NK-92 (cell line): Measurements from ENCODE around the gene MRPS26.
"Not testable (repeated sequence)": the region's sequence is repeated elsewhere in the genome, so short reads cannot be mapped to it uniquely, and the experiment has no call there.

ENCODE experiments used
- DNase-seq: peaks from one replicate; lab custom pipeline; 2025; ENCODE audit not compliant: unreplicated experiment; lab: John Stamatoyannopoulos, UW

Gene MRPS26

DNA sequence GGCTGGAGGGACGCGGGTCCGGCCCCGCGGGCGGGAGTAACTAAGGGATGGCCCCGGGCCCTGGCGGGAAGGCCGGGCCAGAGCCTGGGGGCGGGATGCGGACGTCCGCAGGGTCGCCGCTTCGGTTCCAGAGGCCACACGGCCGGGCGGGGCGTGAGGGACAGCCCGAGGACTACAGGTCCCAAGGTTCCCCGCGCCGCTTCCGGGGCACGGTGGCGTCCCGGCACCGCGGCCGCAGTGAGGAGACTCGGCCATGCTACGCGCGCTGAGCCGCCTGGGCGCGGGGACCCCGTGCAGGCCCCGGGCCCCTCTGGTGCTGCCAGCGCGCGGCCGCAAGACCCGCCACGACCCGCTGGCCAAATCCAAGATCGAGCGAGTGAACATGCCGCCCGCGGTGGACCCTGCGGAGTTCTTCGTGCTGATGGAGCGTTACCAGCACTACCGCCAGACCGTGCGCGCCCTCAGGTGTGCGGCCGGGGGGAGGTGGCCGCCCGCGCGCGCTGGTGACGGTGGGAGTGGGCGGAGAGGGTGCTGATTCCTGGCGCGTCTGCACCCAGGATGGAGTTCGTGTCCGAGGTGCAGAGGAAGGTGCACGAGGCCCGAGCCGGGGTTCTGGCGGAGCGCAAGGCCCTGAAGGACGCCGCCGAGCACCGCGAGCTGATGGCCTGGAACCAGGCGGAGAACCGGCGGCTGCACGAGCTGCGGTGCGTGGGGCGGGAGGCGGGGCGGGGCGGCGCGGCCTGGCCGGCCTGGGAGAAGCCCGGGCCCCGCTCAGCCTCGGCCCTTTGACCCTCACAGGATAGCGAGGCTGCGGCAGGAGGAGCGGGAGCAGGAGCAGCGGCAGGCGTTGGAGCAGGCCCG lies at the start of gene MRPS26:
Gene MRPS26 (plus strand): TSS at position 237 of the 861 bp plus-strand sequence. CDS start 17 bp downstream, at position 254.
- DNase-seq = no peak

- DNase-seq = no peak
Measured at GRCh38 chr20:2998728-2999127, 47.1 kb upstream of the MRPS26 start.

DNA sequence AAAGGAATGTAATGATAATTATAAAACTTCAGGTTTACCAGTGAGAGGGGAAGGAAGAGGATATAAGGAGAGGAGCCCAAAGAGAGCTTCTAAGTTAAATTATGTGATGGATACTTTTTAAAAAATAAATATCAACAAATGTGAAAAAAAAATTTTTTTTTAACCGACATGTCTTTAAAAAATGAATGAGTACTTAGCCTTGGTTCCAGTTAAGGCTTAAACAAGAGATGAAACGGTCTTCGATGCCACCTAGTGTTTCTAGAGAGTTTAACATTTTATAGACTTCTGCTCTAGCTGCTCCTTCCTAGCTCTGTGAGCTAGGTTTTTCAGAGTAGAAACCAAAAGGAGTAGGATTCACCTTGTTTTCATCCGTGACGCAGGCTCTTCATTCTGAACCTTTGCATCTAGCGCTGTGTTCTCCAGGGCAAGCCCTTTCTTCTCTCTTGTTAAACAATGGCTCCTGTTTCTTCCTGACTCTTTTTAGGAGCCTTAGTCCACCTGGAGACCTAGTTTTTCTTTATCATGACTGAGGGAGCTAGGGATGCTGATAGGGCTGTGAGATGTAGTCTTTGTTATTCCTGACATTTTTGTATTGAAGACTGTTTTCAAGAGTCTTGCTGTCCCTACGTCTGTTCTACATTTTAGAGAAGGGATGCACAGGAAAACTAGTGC lies 44.9 kb upstream of the MRPS26 start:
- no peak for DNase-seq

- DNase-seq = no peak
Measured at GRCh38 chr20:3003416-3003815, 42.4 kb upstream of the MRPS26 start.

GRCh38 chr20:3010985-3011723 lies 34.7 kb upstream of the MRPS26 start:
- no peak for DNase-seq

DNA sequence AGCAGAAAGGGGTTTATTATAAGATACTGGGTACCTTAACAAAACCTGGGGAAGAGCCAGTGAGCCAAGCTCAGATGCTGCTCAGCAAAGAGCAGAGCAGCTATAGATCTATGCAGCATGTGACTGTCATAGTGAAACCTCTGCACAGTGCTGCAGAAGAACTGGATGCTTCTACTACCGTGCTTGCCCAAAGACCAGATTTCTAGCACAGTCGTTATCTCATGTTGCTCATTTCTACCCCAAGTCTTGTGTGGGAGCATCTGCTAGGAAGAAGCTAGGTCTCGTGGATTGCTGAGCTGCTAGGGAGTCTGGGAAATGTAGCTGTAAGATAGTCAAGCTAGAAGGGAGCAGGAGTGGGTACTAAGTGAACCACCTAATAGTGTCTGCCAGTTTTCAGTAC lies 34.1 kb upstream of the MRPS26 start:
- DNase-seq = no peak

GRCh38 chr20:3013771-3014170 lies 32.1 kb upstream of the MRPS26 start:
- no peak for DNase-seq

DNA sequence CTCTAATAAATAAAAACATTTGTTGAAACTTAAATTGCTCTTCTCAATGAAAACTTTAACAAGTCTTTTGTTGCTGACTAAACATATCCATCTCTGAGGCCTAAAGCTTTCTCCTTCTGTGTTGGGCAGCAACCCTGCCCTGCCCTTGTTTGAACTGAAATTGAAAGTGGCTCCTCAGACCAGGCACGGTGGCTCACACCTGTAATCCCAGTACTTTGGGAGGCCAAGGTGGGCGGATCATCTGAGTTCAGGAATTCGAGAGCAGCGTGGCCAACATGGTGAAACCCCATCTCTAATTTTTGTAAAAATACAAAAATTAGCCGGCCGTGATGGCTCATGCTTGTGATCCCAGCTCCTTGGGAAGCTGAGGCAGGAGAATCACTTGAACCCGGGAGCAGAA lies 31.7 kb upstream of the MRPS26 start:
- no peak for DNase-seq

GRCh38 chr20:3014662-3015061 lies 31.2 kb upstream of the MRPS26 start:
- no peak for DNase-seq

GRCh38 chr20:3015302-3015701 lies 30.6 kb upstream of the MRPS26 start:
- DNase-seq = not testable (repeated sequence)

- DNase-seq = no peak
Measured at GRCh38 chr20:3021327-3021726, 24.5 kb upstream of the MRPS26 start.

DNA sequence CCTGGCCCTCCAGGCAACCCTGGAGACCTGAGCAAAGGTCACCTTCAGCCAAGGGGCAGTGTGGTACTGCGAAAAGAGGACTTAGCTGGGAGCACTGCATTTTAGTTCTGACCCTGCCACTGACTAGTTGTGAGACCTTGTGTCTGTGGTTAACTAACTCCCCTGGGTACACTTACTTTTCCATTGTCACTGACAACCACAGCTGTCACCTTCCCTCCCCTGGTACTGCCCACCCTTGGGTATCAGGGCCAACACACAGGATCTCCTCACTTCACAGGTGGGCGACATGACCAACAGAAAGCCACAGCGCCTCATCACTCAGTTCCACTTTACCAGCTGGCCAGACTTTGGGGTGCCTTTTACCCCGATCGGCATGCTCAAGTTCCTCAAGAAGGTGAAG lies 24.1 kb upstream of the MRPS26 start:
- DNase-seq = no peak

- not testable (repeated sequence) for DNase-seq
Measured at GRCh38 chr20:3022559-3023490, 23.0 kb upstream of the MRPS26 start.

GRCh38 chr20:3027987-3028386 lies 17.9 kb upstream of the MRPS26 start:
- no peak for DNase-seq

- no peak for DNase-seq
Measured at GRCh38 chr20:3031524-3032147, 14.2 kb upstream of the MRPS26 start.

DNA sequence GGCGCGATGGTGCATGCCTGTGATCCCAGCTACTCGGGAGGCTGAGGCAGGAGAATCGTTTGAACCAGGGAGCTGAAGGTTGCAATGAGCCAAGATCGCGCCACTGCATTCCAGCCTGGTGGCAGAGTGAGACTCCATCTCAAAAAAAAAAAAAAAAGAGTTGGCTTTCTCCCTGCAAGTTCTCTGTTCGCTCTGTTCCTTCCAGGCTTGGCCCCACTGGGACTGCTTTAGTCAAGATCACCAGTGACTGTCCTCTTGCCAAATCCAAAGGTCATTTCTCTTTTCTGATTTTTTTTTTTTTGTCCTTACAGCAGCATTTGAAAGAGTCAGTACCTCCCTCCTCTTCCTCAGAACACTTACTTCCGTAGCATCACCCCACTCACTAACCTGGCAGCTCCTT lies 13.2 kb upstream of the MRPS26 start:
- no peak for DNase-seq

DNA sequence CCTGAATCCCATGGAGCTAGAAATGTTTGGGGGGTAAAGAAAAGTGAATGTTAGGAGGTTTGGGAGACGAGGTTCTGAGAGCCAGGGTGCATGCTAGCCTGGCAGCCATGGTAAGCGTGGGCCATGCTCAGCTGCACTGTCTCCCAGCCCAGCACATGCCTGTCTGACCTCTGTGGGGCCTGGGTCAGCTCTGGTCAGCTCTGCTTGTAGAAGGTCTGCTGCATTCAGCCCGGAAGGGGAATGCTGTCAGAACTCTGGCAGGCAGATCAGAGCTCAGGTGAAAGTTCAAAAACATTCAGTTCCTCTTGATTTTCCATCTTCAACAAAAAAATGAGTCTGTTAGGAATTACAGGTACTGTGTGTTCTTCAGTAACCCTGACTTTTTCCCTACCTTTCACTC lies 8.2 kb upstream of the MRPS26 start:
- DNase-seq = no peak

- no peak for DNase-seq
Measured at GRCh38 chr20:3038454-3038853, 7.4 kb upstream of the MRPS26 start.

GRCh38 chr20:3039426-3039825 lies 6.4 kb upstream of the MRPS26 start:
- no peak for DNase-seq

DNA sequence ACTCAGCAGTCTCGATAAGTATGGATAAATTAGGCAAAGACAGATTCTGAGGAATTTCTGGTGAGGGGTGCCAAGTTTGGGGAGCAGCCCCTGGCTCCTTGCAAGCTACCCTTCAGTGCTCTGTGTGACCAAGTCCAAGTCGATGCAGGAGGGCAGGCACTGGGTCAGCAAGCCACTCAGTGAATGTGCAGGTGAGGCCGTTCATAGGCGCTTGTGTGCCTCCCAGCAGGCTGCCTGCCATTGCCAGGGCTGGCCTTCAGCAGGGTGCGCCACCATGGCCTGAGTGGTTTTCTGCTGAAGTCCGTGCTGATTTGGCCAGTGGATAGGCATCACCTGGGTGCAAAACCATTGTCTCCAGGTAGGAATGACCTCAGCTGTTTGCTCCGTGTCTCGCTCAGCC lies 5.8 kb upstream of the MRPS26 start:
- DNase-seq = no peak
